Cortex of kidney (tissue), 1 donor: Measurements from ENCODE around the gene CENPM.

Experiments used
- DNase-seq: peaks from one replicate; lab custom pipeline; 2025; lab: John Stamatoyannopoulos, UW

The CENPM gene

DNA sequence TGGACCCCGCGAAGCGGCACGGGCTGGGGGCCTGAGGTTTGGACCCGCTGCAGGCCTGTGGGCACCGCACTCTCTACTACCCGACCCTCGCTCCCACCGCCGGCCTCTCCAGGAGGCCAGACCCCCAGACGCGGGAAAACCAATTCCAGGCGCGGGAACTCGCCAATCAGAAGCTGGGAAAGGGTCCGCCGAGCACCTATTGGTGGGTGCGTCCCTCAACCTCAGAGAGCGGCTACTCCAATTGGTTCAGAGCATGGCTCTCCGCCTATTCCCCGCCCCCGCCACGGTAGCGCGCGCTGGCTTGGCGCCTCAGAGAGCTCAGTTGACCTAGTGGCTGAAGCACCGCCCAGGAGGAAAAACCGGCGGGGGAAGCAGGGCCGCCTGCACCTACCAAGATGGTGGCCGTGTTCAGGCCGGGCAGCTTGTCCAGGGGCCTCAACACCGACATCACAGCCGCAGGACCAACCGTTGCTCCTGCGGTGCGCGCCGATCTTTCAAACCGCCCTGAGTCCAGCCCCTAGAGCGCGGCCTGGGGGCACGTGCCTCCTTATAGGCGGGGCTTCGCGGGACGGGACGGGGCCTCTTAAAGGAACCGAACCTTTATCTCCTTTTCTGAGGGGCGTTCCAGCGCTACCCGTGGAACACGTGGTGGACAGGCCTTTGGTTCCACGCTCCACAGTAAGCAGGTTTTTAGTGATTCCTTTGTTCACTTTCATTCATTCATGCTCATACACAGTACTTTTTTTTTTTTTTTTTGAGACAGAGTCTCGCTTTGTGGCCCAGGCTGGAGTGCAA is at the start of gene CENPM:
CENPM (minus strand) TSS at position 524 of the 795 bp plus-strand sequence; CDS start at position 448, 76 bp downstream.
- peak; percentile 28 for DNase-seq

DNA sequence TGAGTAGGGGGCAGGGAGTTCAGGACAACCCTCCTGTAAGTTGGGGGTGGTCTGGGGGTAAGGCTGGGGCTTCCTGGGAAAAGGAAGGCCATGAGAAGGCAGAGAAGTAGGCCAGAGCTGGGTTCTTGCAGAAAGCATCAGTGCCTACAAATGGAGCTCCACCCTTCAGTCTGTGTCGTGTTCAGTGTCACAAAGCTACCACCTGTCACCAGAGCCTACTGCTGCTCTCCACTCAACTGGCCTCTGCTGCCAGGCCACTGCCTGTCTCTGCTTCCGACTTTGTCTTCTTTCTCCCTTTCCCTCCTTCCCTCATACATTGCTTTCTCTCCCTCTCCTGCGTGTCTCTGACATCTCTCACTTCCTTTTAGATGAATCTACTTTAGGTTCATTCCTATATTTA is 48.3 kb upstream of the CENPM start:
- DNase-seq: no peak

GRCh38 chr22:41992496-41992895 is 45.5 kb upstream of the CENPM start:
- no peak for DNase-seq

GRCh38 chr22:41991111-41991510 is 44.2 kb upstream of the CENPM start:
- DNase-seq: no peak

- DNase-seq: no peak
Observed at GRCh38 chr22:41989246-41989645, 42.3 kb upstream of the CENPM start.

DNA sequence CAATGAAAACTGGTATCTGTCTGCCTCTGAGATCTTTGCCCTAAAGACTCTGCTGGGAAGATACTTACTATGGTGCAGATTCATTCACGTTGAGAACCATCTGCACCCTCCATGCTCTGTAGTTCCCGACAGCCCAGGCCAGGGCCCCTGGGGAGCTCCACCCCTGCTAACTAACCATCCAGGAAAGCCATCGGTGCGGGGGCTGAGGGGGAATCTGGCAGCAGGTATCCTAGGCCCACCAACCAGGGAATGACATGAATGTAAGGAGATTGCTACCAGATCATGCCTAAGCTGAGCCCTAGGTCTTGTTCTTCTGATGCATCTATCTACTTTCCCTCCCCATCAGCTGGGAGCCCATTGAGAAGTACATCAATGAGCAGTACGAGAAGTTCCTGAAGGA is 40.3 kb upstream of the CENPM start:
- DNase-seq: no peak

DNA sequence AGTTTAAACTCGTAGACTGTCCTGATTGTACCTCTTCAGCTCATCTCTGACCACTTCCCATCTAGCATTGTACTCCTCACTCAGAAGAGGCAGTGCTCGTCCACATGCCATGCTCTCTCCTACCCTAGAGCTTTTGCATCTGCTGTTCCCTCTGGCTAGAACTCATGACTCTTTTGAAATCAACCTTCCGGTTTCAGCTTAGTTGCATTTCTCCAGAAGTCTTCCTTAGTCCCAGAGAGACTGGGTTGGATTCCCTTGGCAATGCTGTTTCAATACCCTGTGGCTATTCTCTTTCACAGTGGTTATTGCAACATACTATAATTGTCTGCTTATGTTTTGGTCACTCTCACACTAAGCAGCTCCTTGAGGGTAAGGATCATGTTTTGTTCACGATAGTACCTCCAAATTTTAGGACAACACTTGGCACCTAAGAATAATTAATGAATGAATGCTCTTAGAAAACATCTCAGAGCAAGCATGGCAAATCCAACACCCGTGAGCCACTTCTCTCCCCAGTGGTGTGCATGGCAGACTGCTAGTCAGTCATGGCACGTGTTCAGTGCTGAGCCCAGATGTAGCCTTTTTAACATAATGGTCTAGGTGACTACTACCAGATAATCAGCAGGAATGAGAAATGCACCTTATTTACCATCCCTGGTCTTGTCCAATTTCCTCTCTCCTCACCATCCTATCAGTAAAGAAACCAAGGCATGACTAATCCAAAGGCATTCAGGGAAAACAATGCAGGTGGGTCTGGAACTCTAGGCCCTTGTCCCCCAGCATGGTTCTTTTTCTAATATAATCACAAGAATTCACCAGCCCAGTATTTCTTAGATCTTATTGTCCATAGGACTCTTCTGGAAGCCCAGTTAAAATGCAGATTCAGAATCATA is 36.8 kb upstream of the CENPM start:
- DNase-seq: no peak

- DNase-seq: no peak
Observed at GRCh38 chr22:41982865-41983264, 35.9 kb upstream of the CENPM start.

DNA sequence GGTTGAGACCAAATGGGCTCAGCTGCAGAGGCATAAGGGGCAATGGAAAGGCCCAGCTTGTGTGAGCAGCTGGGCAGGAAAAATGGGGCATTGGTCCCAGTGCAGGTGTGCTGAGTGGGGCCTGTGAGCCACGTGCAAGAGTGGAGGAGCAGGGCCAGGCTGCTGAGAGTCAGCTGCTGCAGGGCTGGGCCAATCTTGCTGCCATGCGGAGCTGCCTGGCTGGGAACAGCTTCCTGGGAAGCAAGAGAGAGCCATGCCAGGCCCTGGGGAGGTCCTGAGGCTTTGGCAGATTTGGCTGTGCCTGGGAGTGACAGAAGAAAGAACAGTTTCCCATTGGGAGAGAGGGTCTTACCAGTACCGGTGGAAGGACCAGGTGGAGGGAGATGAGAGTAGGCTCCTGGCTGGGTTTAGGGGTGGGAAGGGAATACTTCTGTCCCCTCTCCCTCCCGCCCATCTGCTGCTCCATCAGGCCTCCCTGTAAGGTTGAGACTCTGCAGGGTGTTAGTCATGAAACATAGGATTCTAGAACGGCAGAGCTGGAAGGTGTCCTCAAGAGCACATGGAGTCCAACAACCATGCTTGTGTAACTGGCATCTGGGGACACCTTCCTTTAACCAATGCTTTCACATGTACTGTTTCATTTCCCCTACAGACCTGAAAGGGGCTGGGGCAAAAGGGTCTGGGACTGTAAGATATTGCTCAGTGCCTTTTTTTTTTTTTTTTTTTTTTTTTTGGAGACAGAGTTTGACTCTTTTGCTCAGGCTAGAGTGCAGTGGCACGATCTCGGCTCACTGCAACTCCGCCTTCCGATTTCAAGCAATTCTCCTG is 32.7 kb upstream of the CENPM start:
- DNase-seq: no peak

DNA sequence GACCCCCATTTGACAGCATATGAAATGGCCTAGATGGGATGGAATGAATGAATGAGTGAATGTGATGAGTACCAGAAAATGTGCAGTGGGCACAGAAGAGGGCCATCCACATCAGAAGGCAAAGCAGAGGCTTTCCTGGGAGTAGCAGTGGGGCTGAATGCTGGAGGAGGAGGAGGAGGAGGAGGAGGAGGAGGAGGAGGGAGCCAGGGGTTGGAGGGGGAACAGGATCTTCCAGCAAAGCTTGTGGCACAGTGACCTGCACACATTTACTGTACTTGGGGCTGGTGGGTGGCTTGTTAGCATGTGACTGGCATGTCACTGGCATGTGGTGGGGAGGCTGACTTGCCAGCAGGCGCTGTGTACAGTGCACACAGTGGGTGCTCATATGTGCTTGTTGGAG is 31.8 kb upstream of the CENPM start:
- DNase-seq: no peak

- no peak for DNase-seq
Observed at GRCh38 chr22:41976961-41977566, 30.1 kb upstream of the CENPM start.

DNA sequence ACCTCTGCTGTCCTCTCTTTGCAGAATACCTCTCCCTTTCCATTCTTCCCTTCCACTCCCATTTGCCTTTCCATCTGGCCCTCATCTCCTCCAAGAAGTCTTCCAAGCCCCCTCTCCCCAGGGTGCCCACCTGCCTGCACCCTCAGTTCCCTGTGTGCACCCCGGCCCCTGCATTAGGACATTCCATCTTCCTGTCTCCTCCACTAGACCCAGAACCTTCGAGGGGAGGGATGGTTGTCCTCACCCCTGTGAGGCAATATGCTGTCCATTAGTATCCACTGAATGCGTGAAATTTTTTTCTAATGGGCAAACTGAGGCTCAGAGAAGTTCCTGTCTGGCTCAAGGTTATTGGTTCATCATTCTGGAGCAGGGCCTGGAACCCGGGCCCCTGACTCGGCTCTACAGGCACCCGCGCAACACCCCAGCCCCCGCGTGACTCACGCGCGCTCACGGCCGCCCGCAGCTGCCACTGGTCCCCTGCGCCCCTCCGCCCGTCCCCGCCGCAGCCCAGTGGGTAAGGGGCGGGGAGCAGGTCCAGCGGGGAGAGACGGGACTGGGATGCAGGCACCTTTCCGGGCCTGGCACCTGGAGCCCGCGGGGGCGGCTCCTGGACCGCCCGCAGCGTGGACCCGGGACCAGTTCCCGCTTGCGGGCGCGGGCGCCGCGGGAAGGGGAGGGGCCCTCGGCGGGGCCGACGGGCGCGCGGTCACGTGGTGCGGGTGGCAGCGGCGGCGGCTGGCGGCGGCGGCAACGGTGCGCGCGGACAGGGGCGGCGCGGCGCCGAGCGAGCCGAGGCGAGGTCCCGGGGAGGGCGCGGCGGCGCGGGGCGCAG is 29.3 kb upstream of the CENPM start:
- no peak for DNase-seq

DNA sequence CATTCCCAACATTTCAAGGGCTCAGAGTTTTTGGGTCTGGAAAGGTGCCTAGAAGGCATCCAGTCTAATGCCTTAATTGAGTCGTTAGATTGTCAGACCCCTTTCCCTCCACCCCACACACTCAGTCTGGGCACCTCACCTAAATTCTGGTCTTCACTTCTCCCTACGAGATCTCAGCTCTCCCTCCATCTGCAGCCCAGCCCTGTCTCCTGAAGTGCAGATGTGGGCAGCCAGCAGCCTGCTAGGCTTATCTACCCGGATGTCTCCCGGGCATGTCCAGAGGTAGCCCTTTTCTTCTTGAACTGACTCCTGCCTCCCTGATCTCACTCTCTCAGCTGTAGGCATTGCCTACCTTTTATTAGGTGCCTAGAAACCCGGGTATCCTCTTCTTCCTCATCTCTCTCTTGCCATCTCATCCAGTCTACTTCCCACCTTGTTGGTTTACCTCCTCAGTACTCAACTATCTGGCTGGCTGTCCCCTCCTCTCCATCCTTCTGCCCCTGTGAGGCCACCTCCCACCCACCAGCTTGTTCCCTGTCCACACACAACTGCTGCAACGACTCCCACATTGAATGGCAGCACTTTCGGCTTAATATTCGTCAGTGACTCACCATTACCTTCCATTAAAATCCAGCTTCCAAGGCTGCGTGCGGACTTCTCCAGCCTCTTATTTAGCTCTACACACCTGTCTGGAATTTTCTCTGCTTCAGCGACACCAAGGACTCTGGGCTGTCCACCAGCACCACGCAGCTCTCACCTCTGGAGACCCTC is 28.5 kb upstream of the CENPM start:
- no peak for DNase-seq

DNA sequence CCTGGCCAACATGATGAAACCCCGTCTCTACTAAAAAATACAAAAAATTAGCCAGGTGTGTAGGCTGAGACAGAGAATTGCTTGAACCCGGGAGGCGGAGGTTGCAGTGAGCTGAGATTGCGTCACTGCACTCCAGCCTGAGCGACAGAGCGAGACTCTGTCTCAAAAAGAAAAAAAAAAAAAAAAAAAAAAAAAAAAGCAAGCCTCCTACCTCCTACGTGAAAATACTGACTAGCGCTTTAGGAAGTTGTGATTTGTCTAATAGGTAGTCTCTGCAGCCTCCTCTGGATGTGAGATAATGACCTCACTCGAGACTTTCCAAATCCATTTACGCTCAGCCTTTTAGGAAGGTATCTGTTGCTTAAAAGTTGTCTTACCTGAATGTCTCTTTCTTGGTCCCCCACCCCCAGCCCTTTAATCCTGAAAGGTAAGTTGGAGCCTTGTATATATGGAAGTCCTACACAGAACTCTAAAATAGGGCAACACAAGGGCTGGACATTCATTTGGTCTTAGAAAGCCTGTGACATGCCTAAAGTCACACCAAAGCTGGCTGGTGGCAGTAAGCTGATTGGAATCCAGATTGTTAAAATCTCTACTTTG is 27.8 kb upstream of the CENPM start:
- DNase-seq: no peak

- DNase-seq: no peak
Observed at GRCh38 chr22:41971431-41971830, 24.5 kb upstream of the CENPM start.

DNA sequence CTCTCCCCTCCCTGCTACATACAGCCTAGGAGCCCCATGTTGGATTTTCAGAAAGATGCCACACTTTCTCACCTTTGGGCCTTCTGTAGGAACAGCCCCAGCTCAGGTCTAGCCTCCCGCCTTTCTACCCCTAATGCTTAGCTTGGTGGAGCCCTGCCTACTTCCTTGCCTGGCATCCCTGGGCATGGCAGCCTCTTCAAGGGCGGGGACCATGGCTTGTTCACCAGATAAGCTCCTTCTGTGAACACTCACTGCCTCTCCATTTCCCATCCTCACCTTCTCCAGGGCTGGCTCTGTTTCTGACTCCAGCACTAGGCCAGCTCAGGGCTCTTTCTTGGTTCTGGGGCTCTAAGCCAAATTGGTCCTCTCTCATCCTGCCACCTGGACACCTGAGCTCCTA is 23.6 kb upstream of the CENPM start:
- no peak for DNase-seq

GRCh38 chr22:41969110-41969646 is 22.2 kb upstream of the CENPM start, which contains the start of gene SEPTIN3:
Gene SEPTIN3, plus strand, starts transcription at chr22:41969443. Its CDS starts 2,050 bp downstream, at chr22:41971493.
- no peak for DNase-seq

GRCh38 chr22:41968601-41969000 is 21.6 kb upstream of the CENPM start:
- no peak for DNase-seq

- no peak for DNase-seq
Observed at GRCh38 chr22:41966607-41967240, 19.8 kb upstream of the CENPM start.
